Measurements from ENCODE around the gene CBFA2T2. TPM values are rescaled to one million over a fixed set of nuclear protein-coding genes. Genes with fewer than 3 reads are reported as not detected.
A peak's percentile ranks its signal among the peaks of the same experiment; 100 is the strongest.

The CBFA2T2 gene
- total RNA-seq, 2 donors from 2014 or later: 14.8 to 18.0 TPM

DNA sequence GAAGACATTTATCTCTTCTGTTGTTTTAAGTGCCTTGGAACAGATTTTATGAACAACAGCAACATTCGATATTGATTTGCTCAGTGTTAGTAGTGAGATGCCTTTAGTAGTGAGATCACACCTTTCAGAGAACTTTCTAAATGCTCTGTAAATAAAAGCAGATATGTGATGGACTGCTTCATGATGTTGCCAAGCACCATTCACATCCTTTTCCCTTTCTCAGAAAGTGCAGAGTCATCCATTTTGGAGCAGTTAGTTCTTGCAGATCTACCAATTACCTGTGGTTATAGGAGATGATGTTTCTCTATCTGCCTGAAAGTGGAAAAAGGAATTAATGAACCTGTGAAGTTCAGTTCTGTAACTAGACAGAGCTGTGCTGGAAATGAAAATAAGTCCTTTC lies 27.0 kb downstream of the CBFA2T2 start:
- DNase-seq (ENCODE audit: low spot score) (no peak), ATAC-seq (ENCODE audit: insufficient number of reproducible peaks, low FRiP score, low read depth) (no peak)
- H3K27ac ChIP-seq: no peak overlapping the region
- TF ChIP-seq, protein P1, sequence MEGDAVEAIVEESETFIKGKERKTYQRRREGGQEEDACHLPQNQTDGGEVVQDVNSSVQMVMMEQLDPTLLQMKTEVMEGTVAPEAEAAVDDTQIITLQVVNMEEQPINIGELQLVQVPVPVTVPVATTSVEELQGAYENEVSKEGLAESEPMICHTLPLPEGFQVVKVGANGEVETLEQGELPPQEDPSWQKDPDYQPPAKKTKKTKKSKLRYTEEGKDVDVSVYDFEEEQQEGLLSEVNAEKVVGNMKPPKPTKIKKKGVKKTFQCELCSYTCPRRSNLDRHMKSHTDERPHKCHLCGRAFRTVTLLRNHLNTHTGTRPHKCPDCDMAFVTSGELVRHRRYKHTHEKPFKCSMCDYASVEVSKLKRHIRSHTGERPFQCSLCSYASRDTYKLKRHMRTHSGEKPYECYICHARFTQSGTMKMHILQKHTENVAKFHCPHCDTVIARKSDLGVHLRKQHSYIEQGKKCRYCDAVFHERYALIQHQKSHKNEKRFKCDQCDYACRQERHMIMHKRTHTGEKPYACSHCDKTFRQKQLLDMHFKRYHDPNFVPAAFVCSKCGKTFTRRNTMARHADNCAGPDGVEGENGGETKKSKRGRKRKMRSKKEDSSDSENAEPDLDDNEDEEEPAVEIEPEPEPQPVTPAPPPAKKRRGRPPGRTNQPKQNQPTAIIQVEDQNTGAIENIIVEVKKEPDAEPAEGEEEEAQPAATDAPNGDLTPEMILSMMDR (IDR thresholded peaks at IDR 0.05): no peak
- no peaks in the 10 kb centered on the region for H3K27me3 ChIP-seq (replicated peaks; ENCODE audit: insufficient read depth)
- H3K4me1 ChIP-seq (ENCODE audit: control insufficient read depth in 1 of 2, low read depth in 2 of 2): peaks cover 0 to 7% of the 10 kb centered on the region in 2 donors
- H3K36me3 ChIP-seq: no peaks in the 10 kb centered on the region
- no peak overlapping the region for H3K4me3 ChIP-seq
- H3K9me3 ChIP-seq: no peaks in the 10 kb centered on the region

DNA sequence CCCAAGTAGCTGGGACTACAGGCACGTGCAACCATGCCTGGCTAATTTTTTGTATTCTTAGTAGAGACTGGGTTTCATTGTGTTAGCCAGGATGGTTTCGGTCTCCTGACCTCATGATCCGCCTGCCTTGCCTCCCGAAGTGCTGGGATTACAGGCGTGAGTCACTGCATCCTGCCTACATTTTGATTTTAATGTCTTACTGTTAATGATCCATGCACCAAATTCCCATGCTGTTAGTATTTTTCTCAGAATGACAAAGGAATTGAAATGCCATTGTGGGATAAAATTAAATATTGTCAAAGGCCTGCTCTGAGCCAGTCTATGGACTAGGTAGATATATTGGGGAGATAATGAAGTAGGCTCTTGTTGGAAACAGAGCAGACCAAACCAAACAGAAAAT lies 28.2 kb downstream of the CBFA2T2 start:
- peak; percentile 55 for ATAC-seq (ENCODE audit: insufficient number of reproducible peaks, low FRiP score, low read depth)
- Histone ChIP-seq H3K9me3 (no peaks in the 10 kb centered on the region), H3K4me3 (no peak overlapping the region), H3K27ac (no peak overlapping the region), H3K4me1 (ENCODE audit: control insufficient read depth in 1 of 2, low read depth in 2 of 2) (peaks cover 0 to 7% of the 10 kb centered on the region in 2 donors), H3K36me3 (no peaks in the 10 kb centered on the region), H3K27me3 (replicated peaks; ENCODE audit: insufficient read depth) (no peaks in the 10 kb centered on the region)
- TF ChIP-seq, protein P1 (IDR thresholded peaks at IDR 0.05): no peak
- DNase-seq (ENCODE audit: low spot score): no peak

DNA sequence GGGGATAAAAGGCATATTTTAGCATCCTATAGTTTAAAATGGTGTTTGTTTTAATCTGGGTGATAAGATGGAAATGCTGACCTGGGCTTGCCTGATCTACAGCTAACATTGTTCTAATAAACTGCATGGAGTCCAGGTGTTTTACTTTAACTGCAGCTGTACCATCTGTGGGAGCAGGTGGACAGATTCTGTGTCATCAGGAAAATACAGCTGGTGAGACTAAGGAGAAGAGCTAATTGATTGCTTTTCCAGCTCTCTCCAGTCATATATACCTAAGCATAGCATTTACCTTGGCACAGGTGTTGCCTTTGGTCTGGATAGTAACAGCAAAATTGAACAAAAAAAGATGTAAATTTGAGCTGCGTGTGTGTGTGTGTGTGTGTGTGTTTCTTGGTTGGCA lies 31.6 kb downstream of the CBFA2T2 start:
- ATAC-seq (ENCODE audit: insufficient number of reproducible peaks, low FRiP score, low read depth) (no peak), DNase-seq (ENCODE audit: low spot score) (no peak)
- no peak overlapping the region for H3K4me3 ChIP-seq
- H3K36me3 ChIP-seq: peaks cover 3% of the 10 kb centered on the region
- TF ChIP-seq, protein P1 (IDR thresholded peaks at IDR 0.05): no peak
- H3K4me1 ChIP-seq (ENCODE audit: control insufficient read depth in 1 of 2, low read depth in 2 of 2): peaks cover 4 to 17% of the 10 kb centered on the region in 2 donors
- no peak overlapping the region for H3K27ac ChIP-seq
- no peaks in the 10 kb centered on the region for H3K9me3 ChIP-seq
- no peaks in the 10 kb centered on the region for H3K27me3 ChIP-seq (replicated peaks; ENCODE audit: insufficient read depth)

DNA sequence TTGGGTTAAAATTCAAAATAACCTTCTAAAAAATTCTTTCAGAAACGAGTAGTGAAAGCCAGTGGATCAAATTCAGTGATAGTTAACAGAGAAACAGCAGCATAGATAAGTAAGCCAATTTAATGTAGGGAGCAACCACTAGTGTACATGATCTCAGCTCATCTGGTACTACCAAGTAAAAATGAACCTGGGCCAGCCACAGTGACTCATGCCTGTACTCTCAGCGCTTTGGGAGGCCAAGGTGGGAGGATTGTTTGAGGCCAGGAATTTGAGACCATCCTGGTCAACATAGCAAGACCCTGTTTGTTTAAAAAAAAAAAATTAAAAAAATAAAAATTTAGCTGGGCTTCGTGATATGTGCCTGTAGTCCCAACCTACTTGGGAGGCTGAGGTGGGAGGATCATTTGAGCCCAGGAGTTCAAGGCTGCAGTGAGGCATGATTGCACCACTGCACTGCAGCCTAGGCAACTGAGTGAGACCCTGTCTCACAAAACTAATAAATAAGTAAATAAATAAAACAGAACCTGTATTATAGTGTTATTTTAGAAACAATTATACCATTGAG lies 32.4 kb downstream of the CBFA2T2 start:
- Histone ChIP-seq H3K9me3 (no peaks in the 10 kb centered on the region), H3K36me3 (peaks cover 3% of the 10 kb centered on the region), H3K27me3 (replicated peaks; ENCODE audit: insufficient read depth) (no peaks in the 10 kb centered on the region), H3K27ac (no peak overlapping the region), H3K4me3 (no peak overlapping the region), H3K4me1 (ENCODE audit: control insufficient read depth in 1 of 2, low read depth in 2 of 2) (peaks cover 4 to 10% of the 10 kb centered on the region in 2 donors)
- TF ChIP-seq, protein P1 (IDR thresholded peaks at IDR 0.05): no peak
- no peak for ATAC-seq (ENCODE audit: insufficient number of reproducible peaks, low FRiP score, low read depth)
- no peak for DNase-seq (ENCODE audit: low spot score)

DNA sequence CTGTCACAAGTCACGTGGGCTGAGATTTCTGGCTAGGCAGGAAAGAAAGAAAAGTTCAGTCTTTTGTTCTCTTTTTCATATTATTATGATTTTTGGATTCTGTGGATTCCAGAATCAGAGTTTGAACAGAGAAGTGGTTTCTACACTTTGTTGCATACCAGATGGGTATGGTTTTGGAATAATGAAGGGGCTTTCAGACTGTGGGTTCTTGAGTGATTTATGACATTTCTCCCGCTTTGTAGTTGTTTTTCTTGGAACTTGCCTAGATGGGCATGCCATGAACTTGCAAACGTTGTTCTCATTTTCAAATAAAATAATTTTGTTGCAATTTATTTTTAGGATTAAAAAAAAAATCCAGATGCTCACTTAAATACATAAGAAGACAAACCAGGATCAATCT lies 34.4 kb downstream of the CBFA2T2 start:
- H3K27ac ChIP-seq: no peak overlapping the region
- no peaks in the 10 kb centered on the region for H3K9me3 ChIP-seq
- H3K27me3 ChIP-seq (replicated peaks; ENCODE audit: insufficient read depth): no peaks in the 10 kb centered on the region
- no peak overlapping the region for H3K4me3 ChIP-seq
- H3K36me3 ChIP-seq: peaks cover 3% of the 10 kb centered on the region
- ATAC-seq (ENCODE audit: insufficient number of reproducible peaks, low FRiP score, low read depth) (no peak), DNase-seq (ENCODE audit: low spot score) (no peak)
- peaks cover 4 to 10% of the 10 kb centered on the region in 2 donors for H3K4me1 ChIP-seq (ENCODE audit: control insufficient read depth in 1 of 2, low read depth in 2 of 2)
- TF ChIP-seq, protein P1 (IDR thresholded peaks at IDR 0.05): no peak

Data from thoracic aorta (tissue), 2 donors.